NCI-H1092 treated with DMSO at 0.1 percent for 48 hours (cell line): ENCODE data around the gene IRS2.

Experiments
- DNase-seq: peaks from one replicate; lab custom pipeline; 2025; lab: John Stamatoyannopoulos, UW

The IRS2 gene

DNA sequence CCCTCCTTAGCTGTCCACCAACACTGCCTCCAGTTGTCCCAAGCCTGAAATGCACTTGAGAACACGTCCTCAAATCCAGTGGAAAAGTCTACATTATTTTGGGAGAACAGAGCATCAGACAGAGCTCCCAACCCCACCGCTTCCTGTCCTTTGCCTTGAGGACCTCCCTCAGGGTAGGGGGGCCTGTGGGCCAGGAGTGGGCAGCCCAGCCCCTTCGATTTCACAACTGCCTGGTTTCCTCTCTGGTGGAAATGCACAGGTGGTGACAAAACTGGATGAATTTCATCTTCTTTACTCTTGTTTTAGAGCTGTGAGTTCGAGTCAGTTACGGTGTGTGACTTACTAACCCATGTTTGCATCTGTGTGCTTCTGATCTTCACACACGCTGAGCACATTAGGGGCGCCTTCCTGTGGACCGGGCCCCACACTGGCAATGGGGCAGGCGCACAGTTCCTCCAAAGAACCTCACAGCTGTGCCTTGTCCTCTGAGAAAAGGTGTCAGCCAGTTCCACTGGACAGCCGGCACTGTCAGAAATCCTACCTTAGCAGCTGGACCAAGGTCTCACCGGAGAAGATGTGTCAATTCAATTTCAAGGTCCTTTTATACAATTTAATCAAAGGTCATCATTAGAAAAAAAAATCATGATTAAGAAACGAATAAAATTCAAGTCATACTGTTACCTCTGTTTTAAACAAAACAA lies 80.2 kb downstream of the IRS2 start:
- no peak for DNase-seq

GRCh38 chr13:109704771-109705635 lies 81.4 kb downstream of the IRS2 start:
- DNase-seq: peak; percentile 41

GRCh38 chr13:109703250-109703649 lies 83.1 kb downstream of the IRS2 start:
- no peak for DNase-seq
